ENCODE data around the gene NFYC. TPM values are rescaled to one million over a fixed set of nuclear protein-coding genes. Genes with fewer than 3 reads are reported as not detected.

NFYC gene
- total RNA-seq, 4 donors from 2014 or later = 45.3 to 58.6 (median 57.4) TPM

DNA sequence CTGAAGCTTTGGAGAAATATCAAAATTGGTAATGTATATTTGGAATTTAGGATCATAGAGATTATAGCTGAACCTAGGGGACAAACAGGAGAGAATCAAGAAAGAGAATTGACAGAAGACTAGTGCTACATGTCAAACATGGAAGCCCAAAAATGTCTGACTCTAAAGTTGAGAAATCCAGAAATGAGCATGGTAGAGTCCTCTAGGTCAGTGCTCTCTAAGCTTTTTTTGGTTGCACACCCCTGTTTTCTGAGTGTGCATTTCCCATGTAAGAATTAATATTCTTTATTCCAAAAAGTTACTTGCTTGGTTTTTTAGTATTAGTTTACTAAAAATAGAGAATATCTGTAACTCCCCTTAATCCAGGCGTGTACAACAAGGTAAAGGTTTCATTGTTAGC, 25.6 kb downstream of the NFYC start:
- in situ Hi-C loops (cut with MboI; ENCODE audit: low sequenced_read_pairs in 4 of 4) = no loop called here
- Histone ChIP-seq H3K4me3 (no peak overlapping the region), H3K9me3 (no peaks in the 10 kb centered on the region), H3K27ac (peak overlapping the region in 3 of 4 donors; percentile 4 to 55 (median 5)), H3K4me1 (peaks cover 80 to 81% of the 10 kb centered on the region in 2 donors), H3K27me3 (no peaks in the 10 kb centered on the region), H3K36me3 (no peaks in the 10 kb centered on the region)
- ATAC-seq (no peak), DNase-seq (no peak)
- intact Hi-C loops (cut with DNase I; ENCODE audit: low total_unique reads) = no loop called here
- TF ChIP-seq POLR2A (IDR thresholded peaks at IDR 0.05) = no peak
- TF ChIP-seq, protein P1, sequence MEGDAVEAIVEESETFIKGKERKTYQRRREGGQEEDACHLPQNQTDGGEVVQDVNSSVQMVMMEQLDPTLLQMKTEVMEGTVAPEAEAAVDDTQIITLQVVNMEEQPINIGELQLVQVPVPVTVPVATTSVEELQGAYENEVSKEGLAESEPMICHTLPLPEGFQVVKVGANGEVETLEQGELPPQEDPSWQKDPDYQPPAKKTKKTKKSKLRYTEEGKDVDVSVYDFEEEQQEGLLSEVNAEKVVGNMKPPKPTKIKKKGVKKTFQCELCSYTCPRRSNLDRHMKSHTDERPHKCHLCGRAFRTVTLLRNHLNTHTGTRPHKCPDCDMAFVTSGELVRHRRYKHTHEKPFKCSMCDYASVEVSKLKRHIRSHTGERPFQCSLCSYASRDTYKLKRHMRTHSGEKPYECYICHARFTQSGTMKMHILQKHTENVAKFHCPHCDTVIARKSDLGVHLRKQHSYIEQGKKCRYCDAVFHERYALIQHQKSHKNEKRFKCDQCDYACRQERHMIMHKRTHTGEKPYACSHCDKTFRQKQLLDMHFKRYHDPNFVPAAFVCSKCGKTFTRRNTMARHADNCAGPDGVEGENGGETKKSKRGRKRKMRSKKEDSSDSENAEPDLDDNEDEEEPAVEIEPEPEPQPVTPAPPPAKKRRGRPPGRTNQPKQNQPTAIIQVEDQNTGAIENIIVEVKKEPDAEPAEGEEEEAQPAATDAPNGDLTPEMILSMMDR (IDR thresholded peaks at IDR 0.05 in 4 of 5, conservative IDR thresholded peaks at IDR 0.05 in 1 of 5) = no peak

DNA sequence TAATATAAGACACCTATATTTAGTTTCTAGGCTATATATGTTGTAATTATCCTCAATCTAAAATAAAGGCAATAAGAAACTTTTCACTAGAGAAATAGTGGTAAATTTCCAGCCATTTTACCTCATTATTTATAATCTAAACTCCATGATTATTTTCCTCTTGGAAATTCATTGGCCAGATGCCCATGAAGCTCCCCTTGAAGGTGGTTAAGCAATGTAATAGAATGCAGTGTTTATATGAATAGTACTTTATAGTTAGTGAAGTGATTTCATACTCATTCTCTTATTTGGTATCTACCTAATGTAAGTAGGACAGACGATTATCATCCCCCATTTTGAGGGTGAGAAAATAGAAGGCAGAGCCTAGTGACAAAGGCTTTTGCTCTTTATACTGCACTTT, 26.5 kb downstream of the NFYC start:
- peaks cover 80 to 84% of the 10 kb centered on the region in 2 donors for H3K4me1 ChIP-seq
- H3K9me3 ChIP-seq = no peaks in the 10 kb centered on the region
- peak overlapping the region; percentile 2 to 55 (median 9) for H3K27ac ChIP-seq
- TF ChIP-seq, protein P1 (IDR thresholded peaks at IDR 0.05 in 4 of 5, conservative IDR thresholded peaks at IDR 0.05 in 1 of 5) = no peak
- no peak for TF ChIP-seq POLR2A (IDR thresholded peaks at IDR 0.05)
- no peaks in the 10 kb centered on the region for H3K27me3 ChIP-seq
- no peaks in the 10 kb centered on the region for H3K36me3 ChIP-seq
- no peak overlapping the region for H3K4me3 ChIP-seq
- in situ Hi-C loops (cut with MboI; ENCODE audit: low sequenced_read_pairs in 4 of 4) (no loop called here), intact Hi-C loops (cut with DNase I; ENCODE audit: low total_unique reads) (no loop called here)
- no peak for ATAC-seq
- no peak for DNase-seq

DNA sequence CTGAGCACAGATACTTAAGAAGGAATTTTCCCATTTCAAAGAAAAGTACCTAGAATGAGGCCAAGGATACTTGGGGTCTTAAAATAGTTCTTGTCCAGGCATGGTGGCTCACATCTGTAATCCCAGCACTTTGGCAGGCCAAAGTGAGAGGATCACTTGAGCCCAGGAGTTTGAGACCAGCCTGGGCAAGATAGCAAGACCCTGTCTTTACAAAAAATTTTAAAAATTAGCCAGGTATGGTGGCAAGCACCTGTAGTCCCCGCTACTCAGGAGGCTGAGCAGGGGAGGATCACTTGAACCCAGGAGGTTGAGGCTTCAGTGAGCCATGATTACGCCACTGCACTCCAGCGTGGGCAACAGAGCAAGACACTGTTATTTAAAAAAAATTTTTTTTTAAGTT, 29.0 kb downstream of the NFYC start:
- no peak for ATAC-seq
- Histone ChIP-seq H3K4me1 (peaks cover 70 to 86% of the 10 kb centered on the region in 2 donors), H3K4me3 (no peak overlapping the region), H3K36me3 (no peaks in the 10 kb centered on the region), H3K27me3 (no peaks in the 10 kb centered on the region), H3K27ac (peak overlapping the region in 1 of 4 donors; percentile 32), H3K9me3 (no peaks in the 10 kb centered on the region)
- TF ChIP-seq, protein P1 (IDR thresholded peaks at IDR 0.05 in 4 of 5, conservative IDR thresholded peaks at IDR 0.05 in 1 of 5) = no peak
- TF ChIP-seq POLR2A (IDR thresholded peaks at IDR 0.05) = no peak
- intact Hi-C loops (cut with DNase I; ENCODE audit: low total_unique reads) = no loop called here
- in situ Hi-C loops (cut with MboI; ENCODE audit: low sequenced_read_pairs in 4 of 4) = no loop called here
- DNase-seq = no peak

DNA sequence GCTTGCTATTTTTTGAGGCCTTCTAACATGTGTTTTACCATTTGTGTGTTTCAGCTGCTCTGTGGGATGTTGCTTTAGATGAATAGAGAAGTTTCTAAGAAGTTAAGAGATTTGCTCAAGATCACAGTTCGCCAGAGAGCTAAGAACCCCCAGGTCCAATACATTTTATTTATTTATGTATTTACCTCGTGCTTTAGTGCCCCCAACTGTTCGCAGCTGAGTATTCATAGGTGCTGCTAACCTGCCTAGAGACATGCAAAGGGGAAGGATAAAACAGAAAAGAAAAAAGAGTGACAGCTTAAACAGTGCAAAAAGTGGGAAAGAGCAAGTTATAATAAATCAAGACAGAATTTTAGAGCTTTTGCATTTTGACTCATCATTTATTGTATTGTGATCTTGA, 31.1 kb downstream of the NFYC start:
- in situ Hi-C loops (cut with MboI; ENCODE audit: low sequenced_read_pairs in 4 of 4) = no loop called here
- no peaks in the 10 kb centered on the region for H3K27me3 ChIP-seq
- no peak for ATAC-seq
- TF ChIP-seq POLR2A (IDR thresholded peaks at IDR 0.05) = no peak
- TF ChIP-seq, protein P1 (IDR thresholded peaks at IDR 0.05 in 4 of 5, conservative IDR thresholded peaks at IDR 0.05 in 1 of 5) = no peak
- no peak for DNase-seq
- no peaks in the 10 kb centered on the region for H3K36me3 ChIP-seq
- peaks cover 50 to 68% of the 10 kb centered on the region in 2 donors for H3K4me1 ChIP-seq
- no peaks in the 10 kb centered on the region for H3K9me3 ChIP-seq
- intact Hi-C loops (cut with DNase I; ENCODE audit: low total_unique reads) = no loop called here
- H3K4me3 ChIP-seq = no peak overlapping the region
- H3K27ac ChIP-seq = peak overlapping the region in 3 of 4 donors; percentile 10 to 65 (median 48)
